WTC11 (cell line): ENCODE data around the gene RHBDD1.

ENCODE experiments used
- CTCF ChIP-seq: fragments of 200-600 bp; IDR thresholded peaks from 2 replicates; pipeline ENCODE4 v1.8.0; 2022; ENCODE audit warnings: antibody characterized with exemption
- E2F1 ChIP-seq: sonication (generic); formaldehyde crosslinking; IDR thresholded peaks from 2 replicates; pipeline ENCODE4 v1.8.0; 2022; ENCODE audit warnings: mild to moderate bottlenecking, missing genetic modification reagents
- ETV6 ChIP-seq: sonication (generic); formaldehyde crosslinking; IDR thresholded peaks from 2 replicates; pipeline ENCODE4 v1.8.1; 2022; ENCODE audit warnings: mild to moderate bottlenecking, missing genetic modification reagents
- FOXP1 ChIP-seq: sonication (generic); formaldehyde crosslinking; IDR thresholded peaks from 2 replicates; pipeline ENCODE4 v1.8.0; 2022; ENCODE audit warnings: missing genetic modification reagents, mild to moderate bottlenecking, moderate library complexity, borderline replicate concordance
- GABPB1 ChIP-seq: sonication (generic); formaldehyde crosslinking; IDR thresholded peaks from 2 replicates; pipeline ENCODE4 v1.8.1; 2023; ENCODE audit warnings: mild to moderate bottlenecking, missing genetic modification reagents
- GRHL2 ChIP-seq: fragments of 250-450 bp; sonication (Bioruptor Pico); IDR thresholded peaks from 2 replicates; pipeline ENCODE4 v1.8.0; 2022; ENCODE audit warnings: mild to moderate bottlenecking, moderate library complexity; ENCODE audit not compliant: insufficient replicate concordance, severe bottlenecking
- MAX ChIP-seq: sonication (generic); formaldehyde crosslinking; IDR thresholded peaks from 2 replicates; pipeline ENCODE4 v1.8.0; 2022; ENCODE audit warnings: mild to moderate bottlenecking, missing genetic modification reagents
- RELA ChIP-seq: sonication (generic); formaldehyde crosslinking; IDR thresholded peaks from 2 replicates; pipeline ENCODE4 v1.8.1; 2022; ENCODE audit warnings: missing genetic modification reagents, mild to moderate bottlenecking, borderline replicate concordance
- TEAD4 ChIP-seq: sonication (generic); formaldehyde crosslinking; IDR thresholded peaks from 2 replicates; pipeline ENCODE4 v1.8.0; 2022; ENCODE audit warnings: mild to moderate bottlenecking, missing genetic modification reagents
- TF ChIP-seq, protein P1 (sequence below): sonication (generic); formaldehyde crosslinking; IDR thresholded peaks from 2 replicates; pipeline ENCODE4 v1.8.1; 2022; ENCODE audit warnings: mild to moderate bottlenecking, missing genetic modification reagents, moderate library complexity, borderline replicate concordance
- TF ChIP-seq, protein P2 (sequence below): sonication (generic); formaldehyde crosslinking; IDR thresholded peaks from 2 replicates; pipeline ENCODE4 v1.8.0; 2023; ENCODE audit warnings: missing genetic modification reagents, mild to moderate bottlenecking, borderline replicate concordance
- TF ChIP-seq, protein P3 (sequence below): sonication (generic); formaldehyde crosslinking; IDR thresholded peaks from 2 replicates; pipeline ENCODE4 v1.8.1; 2023; ENCODE audit warnings: mild to moderate bottlenecking, missing genetic modification reagents
- TF ChIP-seq, protein P4 (sequence below): sonication (generic); formaldehyde crosslinking; conservative IDR thresholded peaks from 2 replicates; pipeline ENCODE4 v1.8.1; 2023; ENCODE audit warnings: mild to moderate bottlenecking, low read depth, missing genetic modification reagents, moderate library complexity

- TF ChIP-seq E2F1 (CRISPR knock-in tag) = no peak
- no peak for TF ChIP-seq GRHL2 (CRISPR knock-in tag)
- no peak for TF ChIP-seq TEAD4 (CRISPR knock-in tag)
- no peak for TF ChIP-seq CTCF
- no peak for TF ChIP-seq ETV6 (CRISPR knock-in tag)
- TF ChIP-seq RELA (CRISPR knock-in tag) = no peak
- TF ChIP-seq, protein P1, sequence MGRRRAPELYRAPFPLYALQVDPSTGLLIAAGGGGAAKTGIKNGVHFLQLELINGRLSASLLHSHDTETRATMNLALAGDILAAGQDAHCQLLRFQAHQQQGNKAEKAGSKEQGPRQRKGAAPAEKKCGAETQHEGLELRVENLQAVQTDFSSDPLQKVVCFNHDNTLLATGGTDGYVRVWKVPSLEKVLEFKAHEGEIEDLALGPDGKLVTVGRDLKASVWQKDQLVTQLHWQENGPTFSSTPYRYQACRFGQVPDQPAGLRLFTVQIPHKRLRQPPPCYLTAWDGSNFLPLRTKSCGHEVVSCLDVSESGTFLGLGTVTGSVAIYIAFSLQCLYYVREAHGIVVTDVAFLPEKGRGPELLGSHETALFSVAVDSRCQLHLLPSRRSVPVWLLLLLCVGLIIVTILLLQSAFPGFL (CRISPR knock-in tag) = no peak
- no peak for TF ChIP-seq MAX (CRISPR knock-in tag)
- TF ChIP-seq, protein P2, sequence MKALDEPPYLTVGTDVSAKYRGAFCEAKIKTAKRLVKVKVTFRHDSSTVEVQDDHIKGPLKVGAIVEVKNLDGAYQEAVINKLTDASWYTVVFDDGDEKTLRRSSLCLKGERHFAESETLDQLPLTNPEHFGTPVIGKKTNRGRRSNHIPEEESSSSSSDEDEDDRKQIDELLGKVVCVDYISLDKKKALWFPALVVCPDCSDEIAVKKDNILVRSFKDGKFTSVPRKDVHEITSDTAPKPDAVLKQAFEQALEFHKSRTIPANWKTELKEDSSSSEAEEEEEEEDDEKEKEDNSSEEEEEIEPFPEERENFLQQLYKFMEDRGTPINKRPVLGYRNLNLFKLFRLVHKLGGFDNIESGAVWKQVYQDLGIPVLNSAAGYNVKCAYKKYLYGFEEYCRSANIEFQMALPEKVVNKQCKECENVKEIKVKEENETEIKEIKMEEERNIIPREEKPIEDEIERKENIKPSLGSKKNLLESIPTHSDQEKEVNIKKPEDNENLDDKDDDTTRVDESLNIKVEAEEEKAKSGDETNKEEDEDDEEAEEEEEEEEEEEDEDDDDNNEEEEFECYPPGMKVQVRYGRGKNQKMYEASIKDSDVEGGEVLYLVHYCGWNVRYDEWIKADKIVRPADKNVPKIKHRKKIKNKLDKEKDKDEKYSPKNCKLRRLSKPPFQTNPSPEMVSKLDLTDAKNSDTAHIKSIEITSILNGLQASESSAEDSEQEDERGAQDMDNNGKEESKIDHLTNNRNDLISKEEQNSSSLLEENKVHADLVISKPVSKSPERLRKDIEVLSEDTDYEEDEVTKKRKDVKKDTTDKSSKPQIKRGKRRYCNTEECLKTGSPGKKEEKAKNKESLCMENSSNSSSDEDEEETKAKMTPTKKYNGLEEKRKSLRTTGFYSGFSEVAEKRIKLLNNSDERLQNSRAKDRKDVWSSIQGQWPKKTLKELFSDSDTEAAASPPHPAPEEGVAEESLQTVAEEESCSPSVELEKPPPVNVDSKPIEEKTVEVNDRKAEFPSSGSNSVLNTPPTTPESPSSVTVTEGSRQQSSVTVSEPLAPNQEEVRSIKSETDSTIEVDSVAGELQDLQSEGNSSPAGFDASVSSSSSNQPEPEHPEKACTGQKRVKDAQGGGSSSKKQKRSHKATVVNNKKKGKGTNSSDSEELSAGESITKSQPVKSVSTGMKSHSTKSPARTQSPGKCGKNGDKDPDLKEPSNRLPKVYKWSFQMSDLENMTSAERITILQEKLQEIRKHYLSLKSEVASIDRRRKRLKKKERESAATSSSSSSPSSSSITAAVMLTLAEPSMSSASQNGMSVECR = no peak
- TF ChIP-seq, protein P3, sequence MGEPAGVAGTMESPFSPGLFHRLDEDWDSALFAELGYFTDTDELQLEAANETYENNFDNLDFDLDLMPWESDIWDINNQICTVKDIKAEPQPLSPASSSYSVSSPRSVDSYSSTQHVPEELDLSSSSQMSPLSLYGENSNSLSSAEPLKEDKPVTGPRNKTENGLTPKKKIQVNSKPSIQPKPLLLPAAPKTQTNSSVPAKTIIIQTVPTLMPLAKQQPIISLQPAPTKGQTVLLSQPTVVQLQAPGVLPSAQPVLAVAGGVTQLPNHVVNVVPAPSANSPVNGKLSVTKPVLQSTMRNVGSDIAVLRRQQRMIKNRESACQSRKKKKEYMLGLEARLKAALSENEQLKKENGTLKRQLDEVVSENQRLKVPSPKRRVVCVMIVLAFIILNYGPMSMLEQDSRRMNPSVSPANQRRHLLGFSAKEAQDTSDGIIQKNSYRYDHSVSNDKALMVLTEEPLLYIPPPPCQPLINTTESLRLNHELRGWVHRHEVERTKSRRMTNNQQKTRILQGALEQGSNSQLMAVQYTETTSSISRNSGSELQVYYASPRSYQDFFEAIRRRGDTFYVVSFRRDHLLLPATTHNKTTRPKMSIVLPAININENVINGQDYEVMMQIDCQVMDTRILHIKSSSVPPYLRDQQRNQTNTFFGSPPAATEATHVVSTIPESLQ = no peak
- TF ChIP-seq, protein P4, sequence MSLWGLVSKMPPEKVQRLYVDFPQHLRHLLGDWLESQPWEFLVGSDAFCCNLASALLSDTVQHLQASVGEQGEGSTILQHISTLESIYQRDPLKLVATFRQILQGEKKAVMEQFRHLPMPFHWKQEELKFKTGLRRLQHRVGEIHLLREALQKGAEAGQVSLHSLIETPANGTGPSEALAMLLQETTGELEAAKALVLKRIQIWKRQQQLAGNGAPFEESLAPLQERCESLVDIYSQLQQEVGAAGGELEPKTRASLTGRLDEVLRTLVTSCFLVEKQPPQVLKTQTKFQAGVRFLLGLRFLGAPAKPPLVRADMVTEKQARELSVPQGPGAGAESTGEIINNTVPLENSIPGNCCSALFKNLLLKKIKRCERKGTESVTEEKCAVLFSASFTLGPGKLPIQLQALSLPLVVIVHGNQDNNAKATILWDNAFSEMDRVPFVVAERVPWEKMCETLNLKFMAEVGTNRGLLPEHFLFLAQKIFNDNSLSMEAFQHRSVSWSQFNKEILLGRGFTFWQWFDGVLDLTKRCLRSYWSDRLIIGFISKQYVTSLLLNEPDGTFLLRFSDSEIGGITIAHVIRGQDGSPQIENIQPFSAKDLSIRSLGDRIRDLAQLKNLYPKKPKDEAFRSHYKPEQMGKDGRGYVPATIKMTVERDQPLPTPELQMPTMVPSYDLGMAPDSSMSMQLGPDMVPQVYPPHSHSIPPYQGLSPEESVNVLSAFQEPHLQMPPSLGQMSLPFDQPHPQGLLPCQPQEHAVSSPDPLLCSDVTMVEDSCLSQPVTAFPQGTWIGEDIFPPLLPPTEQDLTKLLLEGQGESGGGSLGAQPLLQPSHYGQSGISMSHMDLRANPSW = no peak
- no peak for TF ChIP-seq GABPB1 (CRISPR knock-in tag)
- TF ChIP-seq FOXP1 (CRISPR knock-in tag) = no peak
Observed at GRCh38 chr2:226845386-226846116, 9.7 kb downstream of the RHBDD1 start.
